Fibroblast of mammary gland (primary cell): ENCODE data around the gene FAM229A.
A peak's percentile ranks its signal among the peaks of the same experiment; 100 is the strongest.

Experiments
- DNase-seq: peaks from one replicate; pipeline ENCODE4 v3.0.0-alpha.2; 2010; ENCODE audit warnings: low read depth
- H3K4me3 ChIP-seq: 2 replicates; pipeline ENCODE4 v1.5.1; 2011; ENCODE audit warnings: low read depth, mild to moderate bottlenecking, low read length, moderate library complexity; ENCODE audit not compliant: control insufficient read depth
- TF ChIP-seq, protein P1 (sequence below): conservative IDR thresholded peaks from 2 replicates; pipeline ENCODE4 v1.5.1; 2011; ENCODE audit warnings: low read depth, low read length, inconsistent platforms; ENCODE audit not compliant: control insufficient read depth, insufficient read depth

The FAM229A gene

DNA sequence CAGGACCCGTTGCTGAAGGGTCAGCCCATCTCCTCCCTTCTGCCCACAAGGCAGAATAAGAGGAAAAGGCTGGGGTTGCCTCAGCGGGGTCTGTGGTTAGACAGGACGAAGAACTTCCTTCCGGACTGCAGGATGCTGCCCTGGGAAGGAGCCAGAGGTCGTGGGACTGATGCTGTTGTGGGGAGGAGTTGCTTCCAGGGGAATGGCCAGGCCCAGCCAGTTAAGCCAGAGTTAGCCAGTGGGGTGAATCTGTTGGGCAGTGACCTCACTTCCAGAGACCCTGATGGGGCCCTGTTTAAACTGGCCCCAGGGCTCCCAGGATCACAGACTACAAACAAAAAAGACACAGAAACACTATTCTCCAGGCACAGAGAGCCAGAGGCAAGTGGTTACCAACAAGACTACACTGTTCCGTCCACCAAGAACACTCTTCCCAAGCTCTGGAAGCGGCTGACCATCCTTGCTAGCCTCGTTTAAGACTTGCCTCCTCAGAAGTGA is 13.0 kb downstream of the FAM229A start:
- TF ChIP-seq, protein P1, sequence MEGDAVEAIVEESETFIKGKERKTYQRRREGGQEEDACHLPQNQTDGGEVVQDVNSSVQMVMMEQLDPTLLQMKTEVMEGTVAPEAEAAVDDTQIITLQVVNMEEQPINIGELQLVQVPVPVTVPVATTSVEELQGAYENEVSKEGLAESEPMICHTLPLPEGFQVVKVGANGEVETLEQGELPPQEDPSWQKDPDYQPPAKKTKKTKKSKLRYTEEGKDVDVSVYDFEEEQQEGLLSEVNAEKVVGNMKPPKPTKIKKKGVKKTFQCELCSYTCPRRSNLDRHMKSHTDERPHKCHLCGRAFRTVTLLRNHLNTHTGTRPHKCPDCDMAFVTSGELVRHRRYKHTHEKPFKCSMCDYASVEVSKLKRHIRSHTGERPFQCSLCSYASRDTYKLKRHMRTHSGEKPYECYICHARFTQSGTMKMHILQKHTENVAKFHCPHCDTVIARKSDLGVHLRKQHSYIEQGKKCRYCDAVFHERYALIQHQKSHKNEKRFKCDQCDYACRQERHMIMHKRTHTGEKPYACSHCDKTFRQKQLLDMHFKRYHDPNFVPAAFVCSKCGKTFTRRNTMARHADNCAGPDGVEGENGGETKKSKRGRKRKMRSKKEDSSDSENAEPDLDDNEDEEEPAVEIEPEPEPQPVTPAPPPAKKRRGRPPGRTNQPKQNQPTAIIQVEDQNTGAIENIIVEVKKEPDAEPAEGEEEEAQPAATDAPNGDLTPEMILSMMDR: no peak
- no peak overlapping the region for H3K4me3 ChIP-seq
- peak; percentile 66 for DNase-seq

DNA sequence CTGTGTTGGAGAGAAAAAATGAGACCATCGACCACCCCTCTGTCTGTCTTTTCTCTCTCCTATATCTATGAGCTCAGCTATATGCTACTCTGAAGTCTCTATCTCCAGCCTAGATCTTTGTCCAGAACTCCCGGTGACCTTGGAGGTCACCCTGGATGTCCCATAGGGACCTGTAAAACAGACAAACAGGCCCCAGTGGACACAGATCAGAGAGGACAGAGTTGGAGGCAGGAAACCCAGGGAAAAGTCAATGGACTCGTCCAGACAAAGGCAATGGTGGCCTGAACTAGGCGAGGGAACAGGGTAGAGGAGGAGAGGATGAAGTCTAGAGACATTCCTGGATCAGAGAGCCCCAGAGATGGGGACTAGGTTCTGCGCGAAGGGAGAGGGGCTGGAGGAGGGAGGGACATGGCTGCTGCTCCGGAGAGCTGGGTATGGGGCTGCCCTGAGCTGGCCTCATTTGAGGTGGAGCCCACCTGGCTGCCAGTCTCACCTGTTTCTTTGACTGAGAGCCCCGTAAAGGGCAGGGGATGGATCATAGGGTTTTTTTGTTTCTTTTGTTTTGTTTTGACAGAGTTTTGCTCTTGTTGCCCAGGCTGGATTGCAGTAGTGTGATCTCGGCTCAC is 15.6 kb downstream of the FAM229A start:
- no peak overlapping the region for H3K4me3 ChIP-seq
- TF ChIP-seq, protein P1: no peak
- no peak for DNase-seq

DNA sequence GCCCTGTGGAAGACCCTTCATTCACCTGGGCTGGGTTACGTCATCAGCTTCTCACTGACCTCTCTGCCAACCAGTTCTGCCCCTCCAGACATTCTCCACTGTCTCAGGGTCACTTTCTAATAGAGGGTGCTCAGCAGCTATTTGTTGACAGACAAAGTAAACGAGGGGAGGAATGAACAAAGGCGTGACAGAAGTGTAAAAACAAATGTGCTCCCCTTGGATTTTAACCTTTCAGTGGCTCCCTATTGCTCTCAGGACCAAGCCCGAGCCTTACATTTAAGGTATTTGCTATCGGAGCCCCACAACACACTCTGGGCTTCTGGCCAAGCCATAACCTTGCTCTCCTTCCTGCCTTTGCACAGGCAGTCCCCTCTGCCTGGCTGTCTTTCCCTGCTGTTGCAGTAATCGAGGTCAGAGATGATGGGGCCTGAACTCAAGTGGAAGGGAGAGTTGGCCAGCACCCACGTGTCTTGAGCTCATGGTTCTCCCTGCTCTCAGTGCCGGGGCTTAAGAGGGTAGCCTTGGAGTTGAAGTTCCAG is 16.9 kb downstream of the FAM229A start:
- H3K4me3 ChIP-seq: no peak overlapping the region
- peak; percentile 28 for DNase-seq
- TF ChIP-seq, protein P1: no peak

DNA sequence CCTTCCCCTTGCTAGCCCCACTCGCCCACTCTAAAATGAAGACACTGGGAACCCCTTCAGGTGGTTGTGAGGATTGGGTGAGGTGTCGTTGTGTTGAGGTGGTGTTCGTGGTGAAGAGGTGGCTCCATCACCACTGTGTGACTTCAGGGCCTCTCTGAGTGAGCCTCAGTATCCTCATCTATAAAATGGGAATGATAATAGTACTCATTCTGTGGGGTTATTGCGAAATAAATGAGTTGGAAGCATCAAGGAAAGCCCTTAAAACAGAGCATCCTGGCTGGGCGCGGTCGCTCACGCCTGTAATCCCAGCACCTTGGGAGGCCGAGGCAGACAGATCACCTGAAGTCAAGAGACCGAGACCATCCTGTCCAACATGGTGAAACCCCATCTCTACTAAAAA is 19.6 kb downstream of the FAM229A start:
- no peak for DNase-seq
- TF ChIP-seq, protein P1: no peak
- no peak overlapping the region for H3K4me3 ChIP-seq

DNA sequence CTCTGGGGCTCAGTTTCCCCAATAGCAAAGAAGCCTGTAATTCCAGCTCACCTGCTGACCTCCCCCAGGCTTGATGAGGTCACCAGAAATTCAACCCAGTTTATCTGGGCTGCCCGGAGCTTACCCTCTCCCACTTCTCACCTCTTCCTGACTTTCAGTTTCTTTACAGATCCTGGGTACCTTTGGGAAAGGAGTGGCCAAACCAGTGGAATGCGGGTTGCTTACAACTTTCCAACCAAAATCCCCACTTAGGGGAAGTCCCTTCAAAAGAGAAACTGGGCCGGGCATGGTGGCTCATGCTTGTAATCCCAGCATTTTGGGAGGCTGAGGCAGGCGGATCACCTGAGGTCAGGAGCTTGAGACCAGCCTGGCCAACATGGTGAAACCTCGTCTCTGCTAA is 20.3 kb downstream of the FAM229A start:
- H3K4me3 ChIP-seq: no peak overlapping the region
- DNase-seq: no peak
- TF ChIP-seq, protein P1: no peak

DNA sequence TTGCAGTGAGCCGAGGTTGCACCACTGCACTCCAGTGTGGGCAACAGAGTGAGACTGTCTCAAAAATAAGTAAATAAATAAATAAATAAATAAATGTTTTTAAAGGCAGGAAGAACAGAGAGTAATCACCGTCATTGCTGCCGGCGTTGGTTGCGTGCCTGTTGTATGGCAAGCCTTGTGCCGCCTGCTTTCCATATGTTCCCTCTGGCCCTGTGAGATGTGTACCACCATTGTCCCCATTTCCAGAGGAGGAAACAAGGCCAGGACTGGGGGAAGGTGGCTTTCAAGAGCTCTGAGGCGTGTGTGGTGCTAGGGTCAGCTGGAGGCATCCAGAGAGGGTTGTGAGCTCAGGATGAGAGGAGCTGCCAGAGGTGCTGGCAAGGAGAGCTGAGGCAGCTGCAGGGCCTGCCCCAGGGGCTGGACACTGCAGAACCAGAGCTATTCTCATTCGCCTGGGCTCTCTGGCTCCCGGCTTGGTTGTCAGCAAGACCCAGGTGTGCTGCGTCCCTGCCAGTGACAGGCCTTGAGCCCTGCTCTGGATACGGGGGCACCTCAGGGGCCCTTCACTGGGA is 21.0 kb downstream of the FAM229A start:
- H3K4me3 ChIP-seq: no peak overlapping the region
- TF ChIP-seq, protein P1: no peak
- DNase-seq: no peak
